HL-60 (cell line): Measurements from ENCODE around the gene FNIP1.

Experiments used
- CTCF ChIP-seq: IDR thresholded peaks from one replicate; pipeline ENCODE4 v1.5.1; 2011; ENCODE audit warnings: low read length, control low read depth, inconsistent platforms; ENCODE audit not compliant: insufficient read depth
- REST ChIP-seq: IDR thresholded peaks from 2 replicates; pipeline ENCODE4 v1.6.1; 2012; ENCODE audit warnings: low read depth; ENCODE audit not compliant: insufficient replicate concordance

- no peak for TF ChIP-seq CTCF
- no peak for TF ChIP-seq REST
Observed at GRCh38 chr5:131630963-131631350, 165.9 kb downstream of the FNIP1 start.
